Ovary (tissue), 9 donors: Measurements from ENCODE around the gene PSME1. TPM values are rescaled to one million over a fixed set of nuclear protein-coding genes. Genes with fewer than 3 reads are reported as not detected.
A peak's percentile ranks its signal among the peaks of the same experiment; 100 is the strongest.

Experiments
- DNase-seq, 5 donors: peaks; one replicate each; pipeline ENCODE4 v3.0.0-alpha.2; 2019 to 2020
- H3K27ac ChIP-seq, 2 donors: fragments of 200-600 bp; one replicate each; pipeline versions ENCODE4 v1.5.1 to v1.8.0; 2019 to 2022
- H3K27me3 ChIP-seq: fragments of 200-600 bp; one replicate; pipeline ENCODE4 v1.8.0; 2022
- H3K36me3 ChIP-seq: fragments of 200-600 bp; sonication (generic); one replicate; pipeline ENCODE4 v1.5.1; 2019
- H3K4me1 ChIP-seq: one replicate; pipeline ENCODE4 v1.8.1; 2013; ENCODE audit warnings: mild to moderate bottlenecking, moderate library complexity; ENCODE audit not compliant: insufficient read depth
- H3K4me3 ChIP-seq: fragments of 200-600 bp; sonication (generic); one replicate; pipeline ENCODE4 v1.5.1; 2017
- H3K9me3 ChIP-seq, 2 donors: fragments of 200-600 bp in 1 of 2; sonication (generic) in 1 of 2; one replicate each; pipeline versions ENCODE4 v1.5.1 to v1.8.1; 2013 to 2019; ENCODE audit warnings: mild to moderate bottlenecking in 1 of 2, moderate library complexity in 1 of 2
- EP300 ChIP-seq: sonication (generic); formaldehyde crosslinking; IDR thresholded peaks from one replicate; pipeline ENCODE4 v1.6.1; 2017; ENCODE audit warnings: antibody characterized with exemption
- POLR2A ChIP-seq: fragments of 450-650 bp; IDR thresholded peaks from one replicate; pipeline ENCODE4 v1.6.1; 2017; ENCODE audit warnings: antibody characterized with exemption, mild to moderate bottlenecking, moderate library complexity
- WGBS, 3 donors: extraction: QIAGEN DNeasy Blood & Tissue Kit in 1 of 3; methylation state at CpG; one replicate each; pipeline versions ENCODE4 v1.1.5 to v1.1.7; 2013 to 2017; 5-methylcytosine and 5-hydroxymethylcytosine counted together
- intact Hi-C, 4 donors: fragments of 100-400 bp; cut with DNase I; formaldehyde crosslinking; loops; one replicate each; pipeline versions ENCODE4 v1.11.0 to v1.15.1; 2022 to 2023
- polyA plus RNA-seq, 2 donors: library from polyadenylated mRNA; stranded (reverse); fragments of 200-250 nt in 1 of 2; fragments of 350-450 nt in 1 of 2; fragmentation: Illumina TruSeq in 1 of 2; extraction: RNeasy Lipid Tissue Mini Kit (QIAGEN cat#74804) in 1 of 2; gene quantifications; one replicate each; pipeline ENCODE4 v1.2.3, GENCODE V29; 2013 to 2014
- total RNA-seq, 7 donors: library from RNA; depleted of rRNA in 2 of 7; stranded (reverse); fragments of >200 nt in 2 of 7; fragmentation: NEBNext Ultra II Directional in 3 of 7; extraction: Animal tissue kit (Norgen Biotek cat#: 25700) in 3 of 7; gene quantifications; one replicate each; pipeline versions ENCODE4 v1.1.0 to v1.2.4, GENCODE V29; 2016 to 2023
- TF ChIP-seq, protein P1 (sequence below), 3 donors: fragments of 450-650 bp in 2 of 3; fragments of 200-600 bp in 1 of 3; IDR thresholded peaks; one replicate each; pipeline versions ENCODE4 v1.5.1 to v1.8.0; 2016 to 2022; ENCODE audit warnings: antibody characterized with exemption in 3 of 3, mild to moderate bottlenecking in 1 of 3
- donor health status: DM: no; HTN: no; CAD: no; lungs with moderate emphysema.
- donor health status: DM: no; HTN: no; CAD: no.
- donor health status: Bipolar disorder and iron deficiency.
- donor health status: DM: yes; HTN: yes; CAD: no.
- donor health status: DM: no; HTN: no; CAD: no.
- donor health status: DM: yes; HTN: yes; CAD: no.

The PSME1 gene
- total and polyA plus RNA-seq, 9 donors = 93.6 to 261 (median 177) TPM

DNA sequence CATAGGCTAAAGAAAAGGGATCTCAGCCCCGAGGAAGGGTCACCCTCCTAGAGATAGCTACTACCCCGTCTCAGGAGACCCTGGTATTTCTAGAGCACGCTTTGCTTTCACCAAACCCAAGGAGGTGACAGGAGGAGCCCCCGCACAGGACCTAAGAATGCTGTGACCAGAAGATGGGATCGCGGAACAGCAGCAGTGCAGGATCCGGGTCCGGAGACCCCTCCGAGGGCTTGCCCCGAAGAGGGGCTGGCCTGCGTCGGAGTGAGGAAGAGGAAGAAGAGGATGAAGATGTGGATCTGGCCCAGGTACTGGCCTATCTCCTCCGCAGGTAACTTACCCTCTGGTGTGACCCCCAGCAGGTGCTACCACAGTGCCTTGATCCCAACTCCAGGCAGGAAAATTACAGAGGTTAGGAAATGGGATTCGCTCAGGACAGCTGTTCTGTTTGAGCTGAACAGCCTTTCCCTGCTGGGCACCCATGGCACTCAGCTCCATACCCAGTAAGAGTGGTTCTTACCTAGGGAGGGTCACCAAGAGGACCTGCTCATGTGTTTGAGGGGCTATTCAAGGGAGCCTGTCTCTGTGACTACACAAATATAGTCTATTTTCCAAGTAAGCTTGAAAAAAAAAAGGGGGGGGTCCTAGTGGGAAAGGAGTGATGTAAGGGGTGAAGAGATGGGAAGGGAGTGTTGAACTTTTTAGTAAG, 20.4 kb upstream of the PSME1 start:
- no peaks in the 10 kb centered on the region for H3K9me3 ChIP-seq
- intact Hi-C loops = loop anchor here in 1 of 4 donors (2.0 kb wide), 1 partner anchor 25 kb away; the partner anchor contains the start of gene EMC9
- WGBS, 3 donors = 2 to 4% (median 2%) methylated on average over 14 of the region's 14 CpGs
- H3K4me1 ChIP-seq = peaks cover 6% of the 10 kb centered on the region
- TF ChIP-seq POLR2A (no peak), EP300 (no peak)
- TF ChIP-seq, protein P1, sequence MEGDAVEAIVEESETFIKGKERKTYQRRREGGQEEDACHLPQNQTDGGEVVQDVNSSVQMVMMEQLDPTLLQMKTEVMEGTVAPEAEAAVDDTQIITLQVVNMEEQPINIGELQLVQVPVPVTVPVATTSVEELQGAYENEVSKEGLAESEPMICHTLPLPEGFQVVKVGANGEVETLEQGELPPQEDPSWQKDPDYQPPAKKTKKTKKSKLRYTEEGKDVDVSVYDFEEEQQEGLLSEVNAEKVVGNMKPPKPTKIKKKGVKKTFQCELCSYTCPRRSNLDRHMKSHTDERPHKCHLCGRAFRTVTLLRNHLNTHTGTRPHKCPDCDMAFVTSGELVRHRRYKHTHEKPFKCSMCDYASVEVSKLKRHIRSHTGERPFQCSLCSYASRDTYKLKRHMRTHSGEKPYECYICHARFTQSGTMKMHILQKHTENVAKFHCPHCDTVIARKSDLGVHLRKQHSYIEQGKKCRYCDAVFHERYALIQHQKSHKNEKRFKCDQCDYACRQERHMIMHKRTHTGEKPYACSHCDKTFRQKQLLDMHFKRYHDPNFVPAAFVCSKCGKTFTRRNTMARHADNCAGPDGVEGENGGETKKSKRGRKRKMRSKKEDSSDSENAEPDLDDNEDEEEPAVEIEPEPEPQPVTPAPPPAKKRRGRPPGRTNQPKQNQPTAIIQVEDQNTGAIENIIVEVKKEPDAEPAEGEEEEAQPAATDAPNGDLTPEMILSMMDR (IDR thresholded peaks at IDR 0.05) = no peak
- peak overlapping the region; percentile 84 for H3K4me3 ChIP-seq
- peak in 3 of 5 donors; percentile 38 to 58 (median 56) for DNase-seq
- no peaks in the 10 kb centered on the region for H3K27me3 ChIP-seq
- peaks cover 8% of the 10 kb centered on the region for H3K36me3 ChIP-seq
- peak overlapping the region; percentile 43 to 100 for H3K27ac ChIP-seq

DNA sequence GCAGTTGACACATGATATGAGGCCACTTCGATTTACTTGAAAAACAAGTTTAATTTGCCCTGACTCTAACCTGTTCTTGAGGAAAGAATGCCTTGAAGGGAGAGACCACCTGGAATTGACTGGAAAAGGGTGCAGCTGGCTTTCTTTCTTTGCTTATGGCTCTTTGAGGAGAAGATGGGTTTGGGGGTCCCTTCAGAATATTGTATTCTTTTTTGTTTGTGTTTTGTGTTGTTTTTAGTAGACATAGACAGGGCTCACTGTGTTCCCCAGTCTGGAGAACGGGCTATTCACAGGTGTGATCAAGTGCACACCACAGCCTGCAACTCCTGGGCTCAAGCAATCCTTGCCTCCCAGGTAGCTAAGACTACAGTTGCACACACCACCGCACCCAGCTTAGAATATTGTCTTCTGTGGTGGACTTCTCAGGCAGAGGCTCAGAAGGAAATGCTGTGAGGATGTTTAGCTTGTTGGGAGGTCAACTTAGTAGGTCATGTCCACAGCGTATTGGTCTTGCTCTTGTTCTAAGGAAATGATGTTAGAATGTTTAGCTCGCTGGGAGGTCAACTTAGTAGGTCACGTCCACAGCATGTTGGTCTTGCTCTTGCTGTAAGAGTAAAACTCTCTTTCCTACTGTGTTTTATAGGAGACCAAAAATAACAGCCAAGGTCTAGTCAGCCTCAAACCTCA, 19.7 kb upstream of the PSME1 start:
- peaks cover 8% of the 10 kb centered on the region for H3K36me3 ChIP-seq
- no peak for TF ChIP-seq POLR2A
- TF ChIP-seq, protein P1 (IDR thresholded peaks at IDR 0.05) = no peak
- no peak for TF ChIP-seq EP300
- no peaks in the 10 kb centered on the region for H3K27me3 ChIP-seq
- WGBS, 3 donors = 82 to 88% (median 83%) methylated on average over 6 of the region's 6 CpGs
- no peak overlapping the region for H3K27ac ChIP-seq
- peaks cover 6% of the 10 kb centered on the region for H3K4me1 ChIP-seq
- intact Hi-C loops = no loop called here
- H3K9me3 ChIP-seq = no peaks in the 10 kb centered on the region
- peak overlapping the region; percentile 84 for H3K4me3 ChIP-seq
- peak in 1 of 5 donors; percentile 23 for DNase-seq

DNA sequence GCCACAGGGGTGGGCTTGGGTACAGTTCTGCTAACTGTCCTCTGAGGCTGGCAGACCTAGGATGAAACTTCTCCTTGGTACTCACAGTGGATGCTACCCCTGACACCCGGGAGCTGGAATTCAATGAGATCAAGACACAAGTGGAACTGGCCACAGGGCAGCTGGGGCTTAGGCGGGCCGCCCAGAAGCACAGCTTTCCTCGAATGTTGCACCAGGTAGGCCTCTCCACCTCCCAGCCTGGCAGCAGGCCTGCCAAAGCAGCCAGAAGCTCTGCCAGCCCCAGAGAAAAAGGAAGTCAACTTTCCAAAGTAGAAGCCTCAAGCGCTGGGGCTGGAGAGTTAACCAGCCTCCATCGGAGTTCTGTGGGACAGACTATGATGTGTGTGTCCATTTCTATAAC, 18.8 kb upstream of the PSME1 start:
- Histone ChIP-seq H3K4me3 (no peak overlapping the region), H3K4me1 (peaks cover 6% of the 10 kb centered on the region), H3K9me3 (no peaks in the 10 kb centered on the region), H3K27me3 (no peaks in the 10 kb centered on the region), H3K36me3 (peaks cover 8% of the 10 kb centered on the region), H3K27ac (no peak overlapping the region)
- peak in 1 of 5 donors; percentile 33 for DNase-seq
- WGBS, 3 donors = 92 to 96% (median 94%) methylated on average over 6 of the region's 6 CpGs
- TF ChIP-seq POLR2A = no peak
- no peak for TF ChIP-seq EP300
- TF ChIP-seq, protein P1 (IDR thresholded peaks at IDR 0.05) = no peak
- intact Hi-C loops = no loop called here

DNA sequence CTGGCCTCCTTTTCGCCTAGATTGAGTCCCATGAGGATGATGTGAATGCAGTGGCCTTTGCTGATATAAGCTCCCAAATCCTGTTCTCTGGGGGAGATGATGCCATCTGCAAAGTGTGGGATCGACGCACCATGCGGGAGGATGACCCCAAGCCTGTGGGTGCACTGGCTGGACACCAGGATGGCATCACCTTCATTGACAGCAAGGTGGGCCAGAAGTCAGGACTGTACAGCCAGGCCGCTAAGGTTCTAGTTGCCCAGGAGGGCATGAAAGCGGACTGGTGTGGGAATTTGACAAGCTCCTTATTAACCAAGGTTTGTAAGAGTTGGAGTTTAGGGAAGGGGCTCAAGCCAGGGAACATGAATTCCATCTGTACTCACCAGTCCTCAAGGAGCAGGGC, 16.3 kb upstream of the PSME1 start:
- Histone ChIP-seq H3K36me3 (peaks cover 8% of the 10 kb centered on the region), H3K4me1 (peaks cover 6% of the 10 kb centered on the region), H3K4me3 (no peak overlapping the region), H3K27me3 (no peaks in the 10 kb centered on the region), H3K9me3 (no peaks in the 10 kb centered on the region), H3K27ac (no peak overlapping the region)
- intact Hi-C loops = no loop called here
- WGBS, 3 donors = 94 to 98% (median 95%) methylated on average over 6 of the region's 6 CpGs
- TF ChIP-seq EP300 (no peak), POLR2A (no peak)
- TF ChIP-seq, protein P1 (IDR thresholded peaks at IDR 0.05) = no peak
- DNase-seq = peak in 1 of 5 donors; percentile 22
